ENCODE measurements around the gene ADAMTSL2.

DNA sequence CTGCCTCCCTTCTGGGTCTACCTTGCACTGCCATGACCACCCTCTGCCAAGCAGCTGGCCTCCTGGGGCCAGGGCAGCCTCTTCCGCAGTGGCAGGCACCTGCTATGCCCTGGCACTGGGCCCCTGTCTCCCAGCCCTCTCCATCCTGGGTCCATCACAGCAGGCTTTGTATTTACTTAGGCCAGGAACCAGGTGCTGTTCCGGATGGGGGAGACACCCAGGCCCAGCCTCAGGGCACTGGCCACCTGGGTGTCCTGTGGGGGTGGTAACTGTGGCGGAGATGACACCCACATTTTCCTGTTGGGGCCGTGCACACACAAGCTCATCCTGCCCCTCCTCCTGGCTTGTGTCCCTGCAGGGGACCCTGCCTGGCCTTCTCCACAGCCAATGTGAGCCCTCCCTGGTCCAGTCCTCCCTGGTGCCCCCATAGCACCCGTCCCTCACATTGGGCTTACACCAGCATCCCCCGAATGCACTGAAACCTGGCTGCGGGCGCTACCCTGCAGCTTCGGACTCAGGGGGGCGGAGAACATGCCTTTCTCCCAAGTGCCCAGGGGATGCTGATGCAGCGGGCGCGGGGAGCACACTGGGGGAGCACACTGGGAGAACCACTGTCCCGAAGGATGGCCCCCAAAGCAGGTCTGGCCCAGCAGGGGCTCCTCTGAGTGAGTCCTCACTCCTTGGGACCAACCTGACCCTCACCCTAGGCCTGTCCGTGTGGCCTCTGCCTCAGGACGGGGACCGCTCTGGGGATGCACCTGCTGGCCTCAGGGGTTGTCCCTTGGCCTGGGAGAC is 56.8 kb downstream of the ADAMTSL2 start:
- TF ChIP-seq GATA2 (IDR thresholded peaks at IDR 0.05; ENCODE audit: low read depth, low read length) = no peak
- TF ChIP-seq GATA3 (IDR thresholded peaks at IDR 0.05; ENCODE audit: low read depth, low read length) = no peak

Data from SH-SY5Y (cell line).